ENCODE results near the gene JAK2.

DNA sequence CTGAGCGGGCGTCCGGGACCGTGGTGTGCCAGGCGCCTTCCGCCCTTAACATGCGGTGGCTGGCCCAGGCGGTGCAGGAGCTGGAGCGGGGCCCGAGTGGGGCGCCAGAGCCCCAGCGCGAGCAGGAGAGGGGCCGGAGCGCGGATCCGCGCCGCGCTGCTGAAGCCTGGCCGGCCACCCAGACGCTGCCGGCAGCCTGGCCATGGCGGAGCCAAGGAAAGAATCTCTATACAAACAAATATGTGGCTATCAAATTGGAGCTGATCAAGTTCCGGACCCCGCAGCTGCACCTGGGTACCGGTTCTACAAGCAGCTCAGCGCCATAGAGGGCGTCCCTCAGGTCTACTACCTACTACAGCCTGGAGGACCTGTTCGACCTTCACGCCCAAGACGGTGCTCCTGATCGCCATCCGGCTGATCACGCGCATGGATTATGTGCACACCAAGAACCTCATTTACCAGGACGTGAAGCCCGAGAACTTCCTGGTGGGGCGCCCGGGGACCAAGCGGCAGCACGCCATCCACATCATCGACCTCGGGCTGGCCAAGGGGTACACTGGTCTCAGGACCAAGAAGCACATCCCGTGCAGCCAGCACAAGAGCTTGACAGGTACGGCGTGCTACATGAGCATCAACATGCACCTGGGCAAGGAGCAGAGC is 55.8 kb downstream of the JAK2 start:
- TF ChIP-seq POLR2A (IDR thresholded peaks at IDR 0.05): no peak
- TF ChIP-seq, protein P1, sequence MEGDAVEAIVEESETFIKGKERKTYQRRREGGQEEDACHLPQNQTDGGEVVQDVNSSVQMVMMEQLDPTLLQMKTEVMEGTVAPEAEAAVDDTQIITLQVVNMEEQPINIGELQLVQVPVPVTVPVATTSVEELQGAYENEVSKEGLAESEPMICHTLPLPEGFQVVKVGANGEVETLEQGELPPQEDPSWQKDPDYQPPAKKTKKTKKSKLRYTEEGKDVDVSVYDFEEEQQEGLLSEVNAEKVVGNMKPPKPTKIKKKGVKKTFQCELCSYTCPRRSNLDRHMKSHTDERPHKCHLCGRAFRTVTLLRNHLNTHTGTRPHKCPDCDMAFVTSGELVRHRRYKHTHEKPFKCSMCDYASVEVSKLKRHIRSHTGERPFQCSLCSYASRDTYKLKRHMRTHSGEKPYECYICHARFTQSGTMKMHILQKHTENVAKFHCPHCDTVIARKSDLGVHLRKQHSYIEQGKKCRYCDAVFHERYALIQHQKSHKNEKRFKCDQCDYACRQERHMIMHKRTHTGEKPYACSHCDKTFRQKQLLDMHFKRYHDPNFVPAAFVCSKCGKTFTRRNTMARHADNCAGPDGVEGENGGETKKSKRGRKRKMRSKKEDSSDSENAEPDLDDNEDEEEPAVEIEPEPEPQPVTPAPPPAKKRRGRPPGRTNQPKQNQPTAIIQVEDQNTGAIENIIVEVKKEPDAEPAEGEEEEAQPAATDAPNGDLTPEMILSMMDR (IDR thresholded peaks at IDR 0.05 in 4 of 5, conservative IDR thresholded peaks at IDR 0.05 in 1 of 5): no peak
